ENCODE results near the gene DCTPP1. TPM values are rescaled to one million over a fixed set of nuclear protein-coding genes. Genes with fewer than 3 reads are reported as not detected.
"Not testable (repeated sequence)": the region's sequence is repeated elsewhere in the genome, so short reads cannot be mapped to it uniquely, and the experiment has no call there.

DCTPP1 gene
- total RNA-seq (2014; rRNA removed; shearing (Covaris generic)) = 32.2 and 42.9 TPM in 2 replicates

DNA sequence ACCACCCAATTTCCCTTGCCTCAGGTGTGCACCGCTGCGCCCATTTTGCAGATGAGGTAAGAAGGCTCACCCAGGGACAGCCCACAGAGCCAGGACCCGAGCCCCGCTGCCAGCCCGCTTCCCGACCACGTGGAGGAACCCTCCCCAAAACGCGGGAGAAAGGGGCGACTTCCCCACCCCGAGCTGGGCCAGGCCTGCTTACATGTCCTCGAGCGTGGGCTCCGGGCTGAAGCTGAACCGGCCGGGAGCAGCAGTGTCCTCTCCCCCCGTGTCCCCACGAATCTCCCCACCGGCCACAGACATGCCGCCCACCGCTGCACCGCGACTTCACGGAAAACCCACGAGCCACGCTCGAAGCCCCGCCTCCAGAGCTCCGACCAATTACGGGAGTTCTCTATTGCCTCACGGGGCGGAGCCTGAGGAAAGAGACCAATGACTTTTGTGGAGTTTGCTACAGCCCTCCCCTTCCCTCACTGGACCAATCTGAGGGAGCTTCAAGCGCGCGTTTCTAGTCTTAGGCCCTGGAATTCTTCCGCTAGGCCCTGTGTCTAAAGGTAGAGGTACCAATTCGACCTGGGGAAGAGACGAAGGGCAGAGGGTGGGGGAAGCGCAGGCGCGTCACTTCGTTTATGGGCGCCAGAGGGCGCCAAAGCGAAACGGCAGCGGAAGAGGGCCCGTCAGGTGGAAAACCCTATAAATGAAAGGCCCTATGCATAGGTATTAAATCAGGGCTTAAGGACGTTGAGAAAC lies at the start of gene DCTPP1:
TSS of gene DCTPP1 (minus strand) at position 353 of the 750 bp plus-strand sequence. CDS start at position 303, 50 bp downstream.
- DNase-seq (ENCODE audit: low read depth) = peak; percentile 100

DNA sequence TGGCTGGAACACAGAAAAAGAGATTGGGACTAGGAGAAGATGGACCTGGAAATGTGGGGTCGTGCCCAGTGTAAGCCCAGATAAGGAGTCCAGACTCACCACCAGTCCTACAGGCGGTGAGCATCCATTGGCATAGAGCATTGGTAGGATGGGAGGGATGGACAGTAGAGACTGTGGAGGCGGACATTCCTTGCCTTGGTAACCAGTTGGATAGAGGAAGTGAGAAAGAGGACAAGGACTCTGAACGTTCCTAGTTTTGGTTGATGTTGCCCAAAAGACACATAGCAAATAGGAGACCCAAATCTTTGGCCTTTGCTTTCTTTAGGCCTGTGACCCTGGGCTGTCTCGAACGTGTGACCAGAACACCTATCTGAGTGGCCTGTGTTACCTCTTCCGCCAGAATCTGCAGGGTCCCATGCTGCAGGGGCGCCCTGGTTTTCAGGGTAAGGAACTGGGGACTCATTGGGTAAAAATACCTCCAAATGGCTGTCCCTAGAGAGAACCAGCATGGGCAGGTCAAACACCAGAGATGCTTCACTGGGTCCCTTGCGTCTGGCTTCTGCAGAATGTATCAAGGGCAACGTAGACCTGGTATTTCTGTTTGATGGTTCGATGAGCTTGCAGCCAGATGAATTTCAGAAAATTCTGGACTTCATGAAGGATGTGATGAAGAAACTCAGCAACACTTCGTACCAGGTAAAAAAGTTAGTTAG lies 49.1 kb upstream of the DCTPP1 start:
- DNase-seq (ENCODE audit: low read depth) = no peak

DNA sequence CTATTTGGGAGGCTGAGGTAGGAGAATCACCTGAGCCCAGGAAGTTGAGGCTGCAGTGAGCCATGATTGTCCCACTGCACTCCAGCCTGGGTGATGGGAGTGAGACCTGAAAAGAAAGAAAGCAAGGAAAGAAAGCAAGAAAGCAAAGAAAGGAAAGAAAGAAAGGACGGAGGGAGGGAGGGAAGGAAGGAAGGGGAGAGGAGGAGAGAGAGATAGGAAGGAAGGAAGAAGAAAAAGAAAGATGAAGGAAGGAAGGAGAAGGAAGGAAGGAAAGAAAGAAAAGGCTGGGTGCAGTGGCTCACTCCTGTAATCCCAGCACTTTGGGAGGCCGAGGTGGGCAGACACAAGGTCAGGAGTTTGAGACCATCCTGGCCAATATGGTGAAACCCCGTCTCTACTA lies 47.9 kb upstream of the DCTPP1 start:
- not testable (repeated sequence) for DNase-seq (ENCODE audit: low read depth)

DNA sequence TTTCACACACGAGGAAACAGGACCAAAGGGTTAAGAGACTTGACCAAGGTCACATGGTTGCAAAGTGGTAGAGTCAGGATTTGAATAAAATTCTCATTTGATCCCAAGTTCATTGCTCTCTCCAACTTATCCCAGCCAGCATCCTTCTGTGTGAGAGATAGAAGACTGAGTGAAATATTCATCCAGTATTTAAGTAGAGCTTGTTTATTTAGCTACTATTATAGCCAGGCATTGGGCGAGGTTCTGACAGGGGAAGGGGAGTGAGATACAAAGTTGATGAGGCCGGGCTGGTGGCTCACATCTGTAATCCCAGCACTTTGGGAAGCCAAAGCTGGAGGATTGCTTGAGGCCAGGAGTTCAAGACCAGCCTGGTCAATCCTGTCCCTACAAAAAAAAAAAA lies 47.2 kb upstream of the DCTPP1 start:
- DNase-seq (ENCODE audit: low read depth) = no peak

DNA sequence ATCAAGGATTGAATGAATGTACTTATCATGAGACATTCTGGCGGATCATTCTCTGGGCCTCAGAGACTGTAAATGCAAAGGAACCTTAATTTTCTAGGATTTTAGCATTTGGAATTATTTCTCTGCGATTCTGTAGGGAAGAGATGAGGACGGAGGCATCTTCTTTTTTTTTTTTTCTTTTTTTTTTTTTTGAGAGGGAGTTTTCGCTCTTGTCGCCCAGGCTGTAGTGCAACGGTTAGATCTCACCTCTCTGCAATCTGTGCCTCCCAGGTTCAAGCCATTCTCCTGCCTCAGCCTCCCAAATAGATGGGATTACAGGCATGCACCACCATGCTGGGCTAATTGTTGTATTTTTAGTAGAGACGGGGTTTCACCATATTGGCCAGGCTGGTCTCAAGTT lies 44.9 kb upstream of the DCTPP1 start:
- no peak for DNase-seq (ENCODE audit: low read depth)

DNA sequence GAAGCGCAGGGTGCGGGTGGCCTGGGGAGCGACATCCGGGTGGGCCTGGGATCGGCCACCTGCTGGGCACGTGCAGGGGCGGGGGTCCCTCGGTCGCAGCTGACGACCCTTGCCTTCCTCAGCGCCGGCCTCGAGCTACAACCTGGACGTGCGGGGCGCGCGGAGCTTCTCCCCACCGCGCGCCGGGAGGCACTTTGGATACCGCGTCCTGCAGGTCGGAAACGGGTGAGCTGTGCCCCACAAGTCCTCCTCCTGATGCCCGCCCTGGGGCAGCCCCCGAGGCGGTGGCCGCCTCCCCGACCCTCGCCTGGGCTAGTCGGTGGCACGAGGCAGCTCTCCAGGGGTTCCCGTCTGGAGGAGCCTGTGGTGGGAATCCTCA lies 44.2 kb upstream of the DCTPP1 start:
- no peak for DNase-seq (ENCODE audit: low read depth)

DNA sequence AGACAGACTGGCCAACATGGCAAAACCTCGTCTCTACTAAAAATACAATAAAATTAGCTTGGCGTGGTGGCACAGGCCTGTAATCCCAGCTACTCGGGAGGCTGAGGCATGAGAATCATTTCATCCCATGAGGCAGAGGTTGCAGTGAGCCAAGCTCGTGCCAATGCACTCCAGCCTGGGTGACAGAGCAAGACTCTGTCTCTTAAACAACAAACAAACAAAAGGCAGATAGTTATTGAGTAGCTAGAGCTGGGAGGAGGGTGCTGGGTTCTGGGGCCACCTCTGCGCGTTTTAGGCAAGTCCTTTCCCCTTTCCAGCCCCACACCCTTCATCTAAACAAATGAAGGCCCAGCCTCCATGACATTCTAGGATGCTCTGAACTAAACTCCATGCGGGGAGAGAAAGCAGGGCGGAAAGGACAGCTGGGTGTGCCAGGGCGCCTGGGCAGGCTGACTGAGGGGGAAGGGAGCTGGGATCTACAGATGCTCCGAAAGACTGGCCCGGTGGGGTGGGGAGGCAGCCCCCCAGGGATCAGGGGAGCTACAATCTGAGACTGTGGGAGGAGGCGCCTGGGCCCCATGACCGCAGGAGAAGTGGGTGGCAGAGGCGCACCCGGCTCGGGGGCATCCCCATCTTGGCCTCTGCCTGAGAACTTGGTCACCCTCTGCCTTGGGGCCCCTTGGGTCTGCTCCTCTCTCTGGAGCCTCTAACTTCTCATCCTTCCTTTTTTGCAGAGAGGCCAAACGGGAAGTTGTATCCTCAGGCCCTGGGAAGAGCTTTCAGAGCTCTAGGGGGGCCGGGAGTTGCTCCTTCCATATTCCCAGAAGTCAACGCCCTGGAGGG lies 43.6 kb upstream of the DCTPP1 start:
- DNase-seq (ENCODE audit: low read depth) = no peak

DNA sequence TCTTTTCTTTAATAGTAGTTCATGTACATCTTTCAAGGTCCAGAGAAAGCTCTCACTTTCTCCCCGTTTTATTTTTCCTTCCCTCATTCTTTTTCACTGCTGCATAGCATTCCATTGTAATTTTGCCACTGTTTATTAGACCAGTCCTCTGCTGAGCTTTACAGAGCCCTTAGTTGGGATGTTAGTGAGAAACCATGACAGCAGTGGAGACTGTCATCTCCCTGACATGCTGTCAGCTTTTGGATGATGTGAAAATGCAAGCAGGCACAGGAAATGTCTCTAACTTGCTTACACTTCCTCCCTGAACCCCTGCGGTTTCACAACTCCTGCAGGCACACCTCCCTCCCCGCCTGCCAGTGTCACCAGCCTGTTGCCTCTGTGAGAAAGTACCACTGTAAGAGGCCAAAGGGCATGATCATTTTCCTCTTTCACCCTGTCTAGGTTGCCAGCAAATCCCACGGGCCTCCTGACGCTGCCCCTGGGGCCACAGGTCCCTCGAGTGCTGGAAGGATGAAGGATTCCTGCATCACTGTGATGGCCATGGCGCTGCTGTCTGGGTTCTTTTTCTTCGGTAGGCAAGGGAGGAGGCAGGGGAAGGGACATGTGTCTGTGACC lies 42.6 kb upstream of the DCTPP1 start, which contains the start of gene ITGAL:
TSS of gene ITGAL (plus strand) at position 415 of the 615 bp plus-strand sequence. CDS start at position 511, 96 bp downstream.
- no peak for DNase-seq (ENCODE audit: low read depth)

DNA sequence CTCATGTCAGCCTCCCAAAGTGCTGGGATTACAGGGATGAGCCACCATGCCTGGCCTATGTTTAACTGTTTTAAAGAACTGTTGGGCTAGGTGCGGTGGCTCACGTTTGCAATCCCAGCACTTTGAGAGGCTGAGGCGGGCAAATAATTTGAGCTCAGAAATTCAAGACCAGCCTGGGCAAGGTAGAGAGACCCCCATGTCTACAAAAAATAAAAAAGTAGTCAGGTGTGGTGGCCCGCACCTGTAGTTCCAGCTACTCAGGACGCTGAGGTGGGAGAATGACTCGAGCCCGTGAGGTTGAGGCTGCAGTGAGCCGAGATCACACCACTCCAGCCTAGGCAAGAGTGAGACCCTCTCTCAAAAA lies 40.8 kb upstream of the DCTPP1 start:
- DNase-seq (ENCODE audit: low read depth) = no peak

DNA sequence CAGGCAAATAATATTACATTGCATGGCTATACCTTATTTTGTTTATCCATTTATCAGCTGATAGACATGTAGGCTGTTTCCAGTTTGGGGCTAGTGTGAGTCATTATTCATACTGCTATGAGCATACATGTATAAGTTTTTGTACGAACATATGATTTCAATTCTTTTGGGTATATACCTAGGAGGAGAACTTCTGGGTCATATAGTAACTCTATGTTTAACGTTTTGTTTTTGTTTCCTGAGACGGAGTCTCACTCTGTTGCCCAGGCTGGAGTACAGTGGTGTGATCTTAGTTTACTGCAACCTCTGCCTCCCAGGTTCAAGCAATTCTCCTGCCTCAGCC lies 40.3 kb upstream of the DCTPP1 start:
- no peak for DNase-seq (ENCODE audit: low read depth)

DNA sequence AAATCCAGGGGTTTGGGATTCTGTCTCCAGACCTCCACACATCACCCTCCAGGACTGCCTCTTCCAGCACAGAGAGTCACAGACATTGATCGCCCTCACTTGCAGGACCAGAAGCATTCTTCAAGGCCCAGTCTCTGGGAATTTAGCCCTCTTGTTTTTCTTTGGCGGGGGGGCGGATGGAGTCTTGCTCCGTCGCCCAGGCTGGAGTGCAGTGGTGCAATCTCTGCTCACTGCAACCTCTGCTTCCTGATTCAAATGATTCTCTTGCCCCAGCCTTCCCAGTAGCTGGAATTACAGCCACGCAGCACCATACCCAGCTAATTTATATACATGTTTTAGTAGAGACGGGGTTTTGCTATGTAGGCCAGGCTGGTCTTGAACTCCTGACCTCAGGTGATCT lies 34.2 kb upstream of the DCTPP1 start:
- no peak for DNase-seq (ENCODE audit: low read depth)

DNA sequence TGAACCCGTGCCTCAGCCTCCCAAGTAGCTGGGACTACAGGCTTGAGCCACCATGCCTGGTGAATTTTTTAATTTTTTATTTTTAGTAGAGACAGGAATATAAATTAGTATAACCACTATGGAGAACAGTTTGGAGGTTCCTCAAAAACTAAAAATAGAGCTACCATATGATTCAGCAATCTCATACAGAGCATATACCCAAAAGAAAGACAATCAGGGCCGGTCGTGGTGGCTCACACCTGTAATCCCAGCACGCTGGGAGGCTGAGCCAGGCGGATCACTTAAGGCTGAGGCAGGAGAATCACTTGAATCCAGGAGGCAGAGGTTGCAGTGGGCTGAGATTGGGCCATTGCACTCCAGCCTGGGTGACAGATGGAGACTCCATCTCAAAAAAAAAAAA lies 31.6 kb upstream of the DCTPP1 start:
- not testable (repeated sequence) for DNase-seq (ENCODE audit: low read depth)

DNA sequence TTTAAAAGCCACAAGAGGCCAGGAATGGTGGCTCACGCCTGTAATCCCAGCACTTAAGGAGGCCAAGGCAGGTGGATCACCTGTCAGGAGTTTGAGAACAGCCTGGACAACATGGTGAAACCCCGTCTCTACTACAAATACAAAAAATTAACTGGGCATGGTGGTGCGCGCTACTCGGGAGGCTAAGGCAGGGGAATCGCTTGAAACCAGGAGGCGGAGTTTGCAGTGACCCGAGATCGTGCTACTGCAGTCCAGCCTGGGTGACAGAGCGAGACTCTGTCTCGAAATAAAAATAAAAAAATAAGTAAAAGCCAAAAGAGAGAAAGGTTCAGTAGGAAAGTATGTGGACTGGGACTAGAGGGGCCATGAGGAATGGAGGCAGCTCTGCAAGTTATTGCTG lies 29.6 kb upstream of the DCTPP1 start:
- no peak for DNase-seq (ENCODE audit: low read depth)

DNA sequence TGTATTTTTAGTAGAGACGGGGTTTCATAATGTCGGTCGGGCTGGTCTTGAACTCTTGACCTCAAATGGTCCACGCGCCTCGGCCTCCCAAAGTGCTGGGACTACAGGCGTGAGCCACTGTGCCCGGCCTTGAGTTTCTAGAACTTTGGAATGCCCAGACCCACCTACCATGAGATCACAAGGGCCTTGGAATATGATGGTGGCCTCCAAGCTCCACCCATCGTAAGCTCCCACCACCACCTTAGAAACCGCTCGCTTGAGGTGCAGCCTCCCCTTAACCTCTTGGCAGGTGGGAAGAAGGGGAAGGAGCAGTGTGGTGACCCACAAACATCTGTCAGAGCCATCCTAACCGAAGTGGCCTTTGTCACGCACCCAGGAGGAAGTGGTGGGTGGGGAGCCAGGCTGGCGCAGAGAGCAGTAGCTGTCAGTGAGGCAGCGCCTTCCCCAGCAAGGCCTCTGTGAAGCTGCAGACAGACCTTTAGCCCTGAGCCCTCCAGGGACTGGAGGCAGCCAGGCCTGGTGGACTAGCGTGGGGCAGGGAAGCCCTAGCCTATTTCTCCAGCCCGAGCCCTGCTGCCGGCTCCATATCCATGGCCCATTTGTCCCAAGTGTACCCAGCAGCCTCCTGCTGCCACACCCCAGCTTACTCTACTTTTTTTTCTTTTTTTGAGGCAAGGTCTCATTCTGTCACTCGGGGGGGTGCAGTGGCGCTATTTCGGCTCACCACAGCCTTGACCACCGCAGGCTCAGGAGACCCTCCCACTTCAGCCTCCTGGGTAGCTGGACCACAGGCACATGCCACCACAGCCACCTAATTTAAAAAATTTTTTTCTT lies 28.9 kb upstream of the DCTPP1 start:
- DNase-seq (ENCODE audit: low read depth) = no peak

DNA sequence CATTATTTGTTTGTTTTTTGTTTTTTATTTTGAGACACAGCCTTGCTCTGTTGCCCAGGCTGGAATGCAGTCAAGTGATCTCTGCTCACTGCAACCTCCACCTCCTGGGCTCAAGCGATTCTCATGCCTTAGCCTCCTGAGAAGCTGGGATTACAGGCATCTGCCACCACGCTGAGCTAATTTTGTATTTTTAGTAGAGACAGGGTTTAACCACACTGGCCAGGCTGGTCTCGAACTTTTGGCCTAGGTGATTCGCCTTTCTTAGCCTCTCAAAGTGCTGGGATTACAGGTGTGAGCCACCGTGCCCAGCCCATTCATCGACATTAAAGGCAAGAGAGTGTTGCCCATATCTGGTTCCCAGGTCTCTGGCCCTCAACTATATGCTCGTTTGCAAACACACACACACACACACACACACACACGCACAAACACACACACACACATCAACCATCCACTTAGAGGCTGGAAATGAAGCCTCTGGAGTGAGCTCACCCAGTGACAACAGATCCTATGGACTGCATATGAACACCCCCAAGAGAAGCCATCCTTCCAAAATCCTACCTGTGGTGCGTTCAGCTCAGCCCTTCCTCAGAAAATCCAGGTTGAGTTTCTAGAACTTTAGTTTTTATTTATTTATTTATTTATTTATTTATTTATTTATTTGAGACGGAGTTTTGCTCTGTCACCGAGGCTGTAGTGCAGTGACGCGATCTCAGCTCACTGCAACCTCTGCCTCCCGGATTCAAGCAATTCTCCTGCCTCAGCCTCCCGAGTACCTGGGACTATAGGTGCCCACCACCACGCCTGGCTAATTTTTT lies 28.1 kb upstream of the DCTPP1 start:
- DNase-seq (ENCODE audit: low read depth) = no peak

DNA sequence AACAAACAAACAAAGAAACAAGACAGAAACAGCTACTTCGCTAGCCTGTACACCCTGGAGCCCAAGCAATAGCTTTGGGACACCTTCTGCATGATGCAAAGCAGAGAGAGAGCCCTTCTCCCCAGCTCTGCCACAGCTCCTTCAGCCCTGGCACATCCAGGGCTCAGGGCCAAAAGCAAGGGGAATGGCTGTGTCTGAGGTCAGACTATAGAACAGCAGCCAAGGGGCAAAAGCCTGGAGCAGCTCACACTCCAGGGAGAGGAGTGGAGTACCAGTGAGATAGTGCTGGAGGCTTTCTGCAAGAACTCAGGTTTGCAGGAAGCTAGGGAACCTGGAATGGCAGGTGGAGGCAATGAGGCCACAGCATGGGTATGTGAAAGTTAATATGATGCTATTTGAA lies 27.4 kb upstream of the DCTPP1 start:
- no peak for DNase-seq (ENCODE audit: low read depth)

DNA sequence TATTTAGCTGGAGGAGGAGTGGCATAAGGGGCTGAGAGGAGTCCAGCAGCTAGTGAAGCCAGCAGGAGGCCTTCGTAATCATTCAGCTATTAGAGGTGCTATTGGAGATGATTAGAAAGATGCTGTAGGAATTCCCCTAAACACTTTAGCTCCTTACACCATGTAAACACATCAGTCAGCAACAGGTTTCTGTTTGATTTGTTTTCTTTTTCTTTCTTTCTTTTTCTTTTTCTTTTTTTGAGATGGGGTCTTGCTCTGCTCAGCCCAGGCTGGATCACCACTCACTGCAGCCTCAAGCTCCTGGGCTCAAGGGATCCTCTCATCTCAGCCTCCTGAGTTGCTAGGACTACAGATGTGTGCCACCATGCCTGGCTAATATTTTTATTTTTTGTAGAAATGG lies 26.5 kb upstream of the DCTPP1 start:
- DNase-seq (ENCODE audit: low read depth) = no peak

DNA sequence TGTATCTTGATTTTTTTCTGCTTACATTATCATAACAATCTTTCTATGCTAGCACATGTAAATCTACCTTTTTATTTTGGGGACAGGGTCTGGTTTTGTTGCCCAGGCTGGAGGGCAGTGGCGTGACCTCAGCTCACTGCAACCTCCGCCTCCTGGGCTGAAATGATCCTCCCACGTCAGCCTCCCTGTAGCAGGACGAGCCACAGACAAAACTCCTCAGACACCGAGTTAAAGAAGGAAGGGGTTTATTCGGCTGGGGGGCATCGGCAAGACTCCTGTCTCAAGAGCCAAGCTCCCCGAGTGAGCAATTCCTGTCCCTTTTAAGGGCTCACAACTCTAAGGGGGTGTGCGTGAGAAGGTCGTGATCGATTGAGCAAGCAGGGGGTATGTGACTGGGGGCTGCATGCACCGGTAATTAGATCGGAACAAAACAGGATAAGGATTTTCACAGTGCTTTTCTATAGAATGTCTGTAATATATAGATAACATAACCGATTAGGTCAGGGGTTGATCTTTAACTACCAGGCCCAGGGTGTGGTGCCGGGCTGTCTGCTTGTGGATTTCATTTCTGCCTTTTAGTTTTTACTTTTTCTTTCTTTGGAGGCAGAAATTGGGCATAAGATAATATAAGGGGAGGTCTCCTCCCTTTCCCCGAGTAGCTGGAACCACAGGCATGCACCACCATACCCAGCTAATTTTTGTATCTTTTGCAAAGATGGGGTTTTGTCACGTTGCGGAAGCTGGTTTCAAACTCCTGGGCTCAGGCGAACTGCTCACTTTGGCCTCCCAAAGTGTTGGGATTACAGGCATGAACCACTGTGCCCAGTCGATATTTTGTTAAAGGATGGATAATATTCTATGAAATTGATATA lies 23.1 kb upstream of the DCTPP1 start:
- not testable (repeated sequence) for DNase-seq (ENCODE audit: low read depth)

DNA sequence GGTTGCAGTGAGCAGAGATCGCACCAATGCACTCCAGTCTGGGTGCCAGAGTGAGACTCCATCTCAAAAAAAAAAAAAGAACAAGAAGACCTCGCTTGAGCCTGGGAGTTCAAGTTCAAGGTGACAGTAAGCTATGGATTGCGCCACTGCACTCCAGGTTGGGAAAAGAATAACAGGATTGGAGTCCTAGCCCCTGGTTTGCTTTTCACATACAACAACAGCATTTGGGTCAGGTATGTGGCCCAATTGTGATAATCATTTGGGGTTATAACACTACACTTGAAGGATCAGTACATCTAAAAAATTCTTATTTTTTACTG lies 19.2 kb upstream of the DCTPP1 start:
- DNase-seq (ENCODE audit: low read depth) = no peak

Measured in M059J (cell line).